Osteoblast (primary cell): ENCODE results near the gene S1PR2. TPM values are rescaled to one million over a fixed set of nuclear protein-coding genes. Genes with fewer than 3 reads are reported as not detected.

Source experiments
- DNase-seq: peaks from one replicate; pipeline ENCODE4 v3.0.0; 2011; ENCODE audit warnings: low spot score, mixed read lengths; ENCODE audit not compliant: insufficient read length; ENCODE audit errors: missing footprints
- H2AFZ ChIP-seq: 2 replicates; pipeline ENCODE4 v1.6.0; 2011; ENCODE audit warnings: mild to moderate bottlenecking, low read length
- H3K27ac ChIP-seq: 2 replicates; pipeline ENCODE4 v1.5.1; 2011; ENCODE audit warnings: mild to moderate bottlenecking, low read depth, low read length, moderate library complexity
- H3K27me3 ChIP-seq: 2 replicates; pipeline ENCODE4 v1.6.0; 2012; ENCODE audit warnings: mild to moderate bottlenecking, control low read depth, inconsistent platforms, low read length, moderate library complexity; ENCODE audit not compliant: insufficient read depth
- H3K36me3 ChIP-seq: 2 replicates; pipeline ENCODE4 v1.5.1; 2011; ENCODE audit warnings: mild to moderate bottlenecking, low read length, control low read depth, moderate library complexity; ENCODE audit not compliant: insufficient read depth
- H3K4me1 ChIP-seq: 2 replicates; pipeline ENCODE4 v1.5.1; 2011; ENCODE audit warnings: mild to moderate bottlenecking, low read length, control low read depth, moderate library complexity; ENCODE audit not compliant: insufficient read depth
- H3K4me2 ChIP-seq: 2 replicates; pipeline ENCODE4 v1.6.0; 2011; ENCODE audit warnings: mild to moderate bottlenecking, low read length; ENCODE audit not compliant: insufficient read depth
- H3K4me3 ChIP-seq: fragments of 200-600 bp; sonication (generic); 3 replicates; pipeline ENCODE4 v1.5.1; 2012; ENCODE audit warnings: mild to moderate bottlenecking, low read length, inconsistent platforms; ENCODE audit not compliant: insufficient read depth
- H3K79me2 ChIP-seq: 2 replicates; pipeline ENCODE4 v1.6.0; 2012; ENCODE audit warnings: mild to moderate bottlenecking, low read length, control low read depth, inconsistent platforms; ENCODE audit not compliant: insufficient read depth
- H3K9me3 ChIP-seq: 2 replicates; pipeline ENCODE4 v1.5.1; 2011; ENCODE audit warnings: low read depth, low read length, control low read depth
- H4K20me1 ChIP-seq: 2 replicates; pipeline ENCODE4 v1.6.0; 2012; ENCODE audit warnings: mild to moderate bottlenecking, low read length, control low read depth; ENCODE audit not compliant: insufficient read depth
- CTCF ChIP-seq: IDR thresholded peaks from 2 replicates; pipeline ENCODE4 v1.5.1; 2011; ENCODE audit warnings: mild to moderate bottlenecking, low read depth, low read length, moderate library complexity; ENCODE audit errors: extremely low read depth
- total RNA-seq: library from RNA; depleted of rRNA; stranded (reverse); fragments of >200 nt; gene quantifications from 2 replicates; pipeline ENCODE4 v1.2.3, GENCODE V29; 2012

Gene S1PR2
- total RNA-seq, 1 donor: 9.4 TPM

GRCh38 chr19:10224337-10224736, 6.8 kb downstream of the S1PR2 start:
- peaks cover 17% of the 10 kb centered on the region for H4K20me1 ChIP-seq
- no peak overlapping the region for H3K27ac ChIP-seq
- peaks cover 10% of the 10 kb centered on the region for H3K79me2 ChIP-seq
- no peak overlapping the region for H3K4me3 ChIP-seq
- peaks cover 5% of the 10 kb centered on the region for H3K4me1 ChIP-seq
- no peaks in the 10 kb centered on the region for H3K27me3 ChIP-seq
- H3K36me3 ChIP-seq: peaks cover 4% of the 10 kb centered on the region
- no peaks in the 10 kb centered on the region for H3K9me3 ChIP-seq
- H3K4me2 ChIP-seq: no peak overlapping the region
- no peak overlapping the region for H2AFZ ChIP-seq
- no peak for TF ChIP-seq CTCF
- DNase-seq: no peak

GRCh38 chr19:10223488-10224213, 7.5 kb downstream of the S1PR2 start:
- peaks cover 10% of the 10 kb centered on the region for H3K79me2 ChIP-seq
- H3K4me3 ChIP-seq: no peak overlapping the region
- peak; percentile 8 for DNase-seq
- H4K20me1 ChIP-seq: peaks cover 13% of the 10 kb centered on the region
- H3K36me3 ChIP-seq: peaks cover 4% of the 10 kb centered on the region
- no peak overlapping the region for H3K27ac ChIP-seq
- H3K4me1 ChIP-seq: peaks cover 5% of the 10 kb centered on the region
- H3K9me3 ChIP-seq: no peaks in the 10 kb centered on the region
- H3K4me2 ChIP-seq: no peak overlapping the region
- TF ChIP-seq CTCF: no peak
- no peaks in the 10 kb centered on the region for H3K27me3 ChIP-seq
- H2AFZ ChIP-seq: no peak overlapping the region

- TF ChIP-seq CTCF: no peak
- no peak for DNase-seq
Measured at GRCh38 chr19:10222201-10222890, 8.8 kb downstream of the S1PR2 start.

GRCh38 chr19:10220695-10221094, 10.4 kb downstream of the S1PR2 start:
- no peaks in the 10 kb centered on the region for H3K4me1 ChIP-seq
- no peak overlapping the region for H3K4me3 ChIP-seq

More at GRCh38 chr19:10222201-10222890, 8.8 kb downstream of the S1PR2 start:
- Histone ChIP-seq H3K9me3 (no peaks in the 10 kb centered on the region), H3K36me3 (peaks cover 4% of the 10 kb centered on the region), H3K27me3 (no peaks in the 10 kb centered on the region), H4K20me1 (peaks cover 9% of the 10 kb centered on the region), H3K4me1 (peaks cover 5% of the 10 kb centered on the region), H3K4me3 (no peak overlapping the region), H3K79me2 (peaks cover 5% of the 10 kb centered on the region), H2AFZ (no peak overlapping the region), H3K27ac (no peak overlapping the region), H3K4me2 (no peak overlapping the region)

More at GRCh38 chr19:10220695-10221094, 10.4 kb downstream of the S1PR2 start:
- Histone ChIP-seq H3K4me2 (no peak overlapping the region), H3K79me2 (peaks cover 5% of the 10 kb centered on the region), H3K9me3 (no peaks in the 10 kb centered on the region), H4K20me1 (peaks cover under 1% of the 10 kb centered on the region), H3K27me3 (no peaks in the 10 kb centered on the region), H3K27ac (no peak overlapping the region), H2AFZ (no peak overlapping the region), H3K36me3 (peaks cover 4% of the 10 kb centered on the region)
- no peak for TF ChIP-seq CTCF
- DNase-seq: peak; percentile 23
